Natural killer cell (primary cell): Measurements from ENCODE around the gene PEX10. TPM values are rescaled to one million over a fixed set of nuclear protein-coding genes. Genes with fewer than 3 reads are reported as not detected.
A peak's percentile ranks its signal among the peaks of the same experiment; 100 is the strongest.
"Not testable (repeated sequence)": the region's sequence is repeated elsewhere in the genome, so short reads cannot be mapped to it uniquely, and the experiment has no call there.

Source experiments
- ATAC-seq, 3 donors: fragments of 150-1000 bp in 2 of 3; fragments of 200-7000 bp in 1 of 3; cut with Tn5 transposase; 1 replicate in 1 of 3; 2 replicates in 2 of 3; pipeline ENCODE4 v1.10.0; 2021; ENCODE audit warnings: mild to moderate bottlenecking in 2 of 3, moderate library complexity in 2 of 3
- DNase-seq, 2 donors: peaks; one replicate each; pipeline versions ENCODE4 v3.0.0 to v3.0.0-alpha.2; 2013 to 2021; ENCODE audit warnings: mixed read lengths in 1 of 2
- H3K27ac ChIP-seq: one replicate; pipeline ENCODE4 v1.5.1; 2013; ENCODE audit warnings: mild to moderate bottlenecking, low read length
- H3K27me3 ChIP-seq: one replicate; pipeline ENCODE4 v1.6.1; 2013; ENCODE audit warnings: low read length; ENCODE audit not compliant: control insufficient read depth, insufficient read depth
- H3K36me3 ChIP-seq: one replicate; pipeline ENCODE4 v1.6.1; 2013; ENCODE audit warnings: low read length; ENCODE audit not compliant: control insufficient read depth, insufficient read depth
- H3K4me1 ChIP-seq: one replicate; pipeline ENCODE4 v1.6.1; 2013; ENCODE audit warnings: low read length; ENCODE audit not compliant: control insufficient read depth, insufficient read depth
- H3K4me3 ChIP-seq: one replicate; pipeline ENCODE4 v1.5.1; 2013; ENCODE audit warnings: low read length
- H3K9me3 ChIP-seq: one replicate; pipeline ENCODE4 v1.6.1; 2013; ENCODE audit warnings: low read length; ENCODE audit not compliant: control insufficient read depth, insufficient read depth
- H3K27ac Mint-ChIP-seq, 2 donors: one replicate each; pipeline ENCODE4 v1.8.0; 2022; ENCODE audit warnings: mild to moderate bottlenecking in 2 of 2, mixed read lengths in 2 of 2, moderate library complexity in 1 of 2
- H3K27me3 Mint-ChIP-seq, 2 donors: one replicate each; pipeline ENCODE4 v1.8.0; 2022; ENCODE audit warnings: low read depth in 2 of 2, mixed read lengths in 2 of 2
- H3K36me3 Mint-ChIP-seq: one replicate; pipeline ENCODE4 v1.8.0; 2022; ENCODE audit warnings: mixed read lengths
- H3K4me1 Mint-ChIP-seq, 2 donors: one replicate each; pipeline ENCODE4 v1.8.0; 2022; ENCODE audit warnings: mixed read lengths in 2 of 2
- H3K4me3 Mint-ChIP-seq: one replicate; pipeline ENCODE4 v1.8.0; 2022; ENCODE audit warnings: mild to moderate bottlenecking, moderate library complexity, mixed read lengths
- H3K9me3 Mint-ChIP-seq, 2 donors: one replicate each; pipeline ENCODE4 v1.8.0; 2022; ENCODE audit warnings: mixed read lengths in 2 of 2
- WGBS: methylation state at CpG from one replicate; pipeline ENCODE4 v1.1.7; 2013; ENCODE audit warnings: missing lambda C conversion rate; ENCODE audit not compliant: insufficient coverage; 5-methylcytosine and 5-hydroxymethylcytosine counted together
- intact Hi-C: fragments of 100-400 bp; cut with micrococcal nuclease; formaldehyde crosslinking; loops from one replicate; pipeline ENCODE4 v1.14.2; 2022
- total RNA-seq, 4 donors: library from RNA; stranded (reverse); fragments of 120-200 nt in 1 of 4; gene quantifications; one replicate each; pipeline versions ENCODE4 v1.2.3 to v1.2.4, GENCODE V29; 2013 to 2022
- TF ChIP-seq, protein P1 (sequence below): fragments of 200-600 bp; IDR thresholded peaks from one replicate; pipeline ENCODE4 v1.8.0; 2022; ENCODE audit warnings: antibody characterized with exemption

PEX10 gene
- total RNA-seq, 3 donors from 2014 or later (not counting 1 experiment from before 2014, with no cell fraction given) = 8.1 to 11.1 (median 9.8) TPM

GRCh38 chr1:2443277-2444137, 31.1 kb upstream of the PEX10 start:
- Mint-ChIP-seq H3K4me3 (no peak overlapping the region), H3K27me3 (no peaks in the 10 kb centered on the region), H3K9me3 (no peaks in the 10 kb centered on the region), H3K4me1 (peaks cover 0 to 13% of the 10 kb centered on the region in 2 donors), H3K36me3 (no peaks in the 10 kb centered on the region), H3K27ac (no peak overlapping the region)
- Histone ChIP-seq H3K27ac (no peak overlapping the region), H3K9me3 (no peaks in the 10 kb centered on the region), H3K4me1 (peaks cover 12% of the 10 kb centered on the region), H3K27me3 (peaks cover 12% of the 10 kb centered on the region), H3K4me3 (no peak overlapping the region), H3K36me3 (no peaks in the 10 kb centered on the region)
- intact Hi-C loops = no loop called here
- 2% methylated on average over 107 of the region's 107 CpGs for WGBS
- DNase-seq (peak in 1 of 2 donors; percentile 50), ATAC-seq (peak in 2 of 3 donors; percentile 62 to 67)
- TF ChIP-seq, protein P1, sequence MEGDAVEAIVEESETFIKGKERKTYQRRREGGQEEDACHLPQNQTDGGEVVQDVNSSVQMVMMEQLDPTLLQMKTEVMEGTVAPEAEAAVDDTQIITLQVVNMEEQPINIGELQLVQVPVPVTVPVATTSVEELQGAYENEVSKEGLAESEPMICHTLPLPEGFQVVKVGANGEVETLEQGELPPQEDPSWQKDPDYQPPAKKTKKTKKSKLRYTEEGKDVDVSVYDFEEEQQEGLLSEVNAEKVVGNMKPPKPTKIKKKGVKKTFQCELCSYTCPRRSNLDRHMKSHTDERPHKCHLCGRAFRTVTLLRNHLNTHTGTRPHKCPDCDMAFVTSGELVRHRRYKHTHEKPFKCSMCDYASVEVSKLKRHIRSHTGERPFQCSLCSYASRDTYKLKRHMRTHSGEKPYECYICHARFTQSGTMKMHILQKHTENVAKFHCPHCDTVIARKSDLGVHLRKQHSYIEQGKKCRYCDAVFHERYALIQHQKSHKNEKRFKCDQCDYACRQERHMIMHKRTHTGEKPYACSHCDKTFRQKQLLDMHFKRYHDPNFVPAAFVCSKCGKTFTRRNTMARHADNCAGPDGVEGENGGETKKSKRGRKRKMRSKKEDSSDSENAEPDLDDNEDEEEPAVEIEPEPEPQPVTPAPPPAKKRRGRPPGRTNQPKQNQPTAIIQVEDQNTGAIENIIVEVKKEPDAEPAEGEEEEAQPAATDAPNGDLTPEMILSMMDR = no peak

DNA sequence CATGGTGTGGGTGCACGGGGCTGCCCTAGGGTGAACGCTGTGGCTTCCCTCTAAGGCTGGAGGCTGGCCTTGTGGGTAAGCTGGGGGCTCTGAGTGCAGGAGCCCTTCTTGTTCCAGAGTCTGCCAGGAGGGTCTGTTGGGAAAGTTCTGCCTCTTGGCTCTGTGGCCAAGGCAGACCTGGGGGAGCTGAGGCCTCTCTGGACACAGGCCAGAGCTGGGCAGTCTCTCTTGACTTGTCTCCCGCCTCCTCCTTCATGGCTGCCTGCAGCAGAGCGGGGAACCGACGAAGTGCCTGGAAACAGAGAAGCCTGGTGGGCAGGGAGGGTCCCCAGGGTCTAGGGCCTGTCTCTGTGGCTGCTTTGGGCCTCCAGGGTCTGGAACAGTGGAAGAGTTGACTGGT, 30.3 kb upstream of the PEX10 start:
- peaks cover 12% of the 10 kb centered on the region for H3K4me1 ChIP-seq
- H3K9me3 ChIP-seq = no peaks in the 10 kb centered on the region
- Mint-ChIP-seq H3K36me3 (no peaks in the 10 kb centered on the region), H3K4me3 (peak overlapping the region; percentile 35), H3K9me3 (no peaks in the 10 kb centered on the region), H3K27me3 (no peaks in the 10 kb centered on the region), H3K4me1 (peaks cover 0 to 12% of the 10 kb centered on the region in 2 donors), H3K27ac (no peak overlapping the region)
- no peak overlapping the region for H3K4me3 ChIP-seq
- WGBS = 71% methylated on average over 6 of the region's 6 CpGs
- intact Hi-C loops = no loop called here
- TF ChIP-seq, protein P1 = no peak
- no peaks in the 10 kb centered on the region for H3K36me3 ChIP-seq
- peaks cover 12% of the 10 kb centered on the region for H3K27me3 ChIP-seq
- no peak for ATAC-seq
- DNase-seq = no peak
- no peak overlapping the region for H3K27ac ChIP-seq

- no peaks in the 10 kb centered on the region for H3K36me3 ChIP-seq
- no peak for ATAC-seq
- intact Hi-C loops = no loop called here
- WGBS = 90% methylated on average over 13 of the region's 13 CpGs
- H3K4me3 ChIP-seq = no peak overlapping the region
- no peak overlapping the region for H3K27ac Mint-ChIP-seq
- no peaks in the 10 kb centered on the region for H3K9me3 Mint-ChIP-seq
- DNase-seq = no peak
- no peaks in the 10 kb centered on the region for H3K9me3 ChIP-seq
- H3K4me1 Mint-ChIP-seq = peaks cover 0 to 17% of the 10 kb centered on the region in 2 donors
- H3K27me3 ChIP-seq = peaks cover 12% of the 10 kb centered on the region
- no peak overlapping the region for H3K4me3 Mint-ChIP-seq
- no peak overlapping the region for H3K27ac ChIP-seq
- TF ChIP-seq, protein P1 = no peak
- H3K36me3 Mint-ChIP-seq = no peaks in the 10 kb centered on the region
- no peaks in the 10 kb centered on the region for H3K27me3 Mint-ChIP-seq
- H3K4me1 ChIP-seq = peaks cover 12% of the 10 kb centered on the region
Observed at GRCh38 chr1:2441746-2442145, 29.4 kb upstream of the PEX10 start.

DNA sequence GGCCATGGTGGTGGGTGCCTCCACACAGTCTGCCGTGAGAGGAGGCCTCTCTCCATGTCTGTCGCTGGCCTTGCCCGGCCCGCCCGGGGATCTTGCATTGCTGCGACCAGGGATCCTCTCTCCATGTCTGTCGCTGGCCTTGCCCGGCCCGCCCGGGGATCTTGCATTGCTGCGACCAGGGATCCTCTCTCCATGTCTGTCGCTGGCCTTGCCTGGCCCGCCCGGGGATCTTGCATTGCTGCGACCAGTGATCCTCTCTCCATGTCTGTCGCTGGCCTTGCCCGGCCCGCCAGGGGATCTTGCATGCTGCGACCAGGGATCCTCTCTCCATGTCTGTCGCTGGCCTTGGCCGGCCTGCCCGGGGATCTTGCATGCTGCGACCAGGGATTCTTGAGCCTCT, 28.0 kb upstream of the PEX10 start:
- H3K4me3 ChIP-seq, H3K9me3 Mint-ChIP-seq, H3K27ac ChIP-seq, intact Hi-C loops, H3K4me3 Mint-ChIP-seq, H3K9me3 ChIP-seq, H3K36me3 Mint-ChIP-seq, H3K27me3 Mint-ChIP-seq, H3K27ac Mint-ChIP-seq, H3K36me3 ChIP-seq, DNase-seq, ATAC-seq: not testable (repeated sequence)
- H3K4me1 ChIP-seq = peaks cover 12% of the 10 kb centered on the region
- WGBS = 93% methylated on average over 23 of the region's 23 CpGs
- peaks cover 12% of the 10 kb centered on the region for H3K27me3 ChIP-seq
- peaks cover 0 to 17% of the 10 kb centered on the region in 2 donors for H3K4me1 Mint-ChIP-seq
